Panc1 (cell line): ENCODE measurements around the gene MED7. TPM values are rescaled to one million over a fixed set of nuclear protein-coding genes. Genes with fewer than 3 reads are reported as not detected.

Experiments
- ATAC-seq: fragments of 200-7000 bp; cut with Tn5 transposase; 2 replicates; pipeline ENCODE4 v1.9.1; 2020; ENCODE audit warnings: mild to moderate bottlenecking, moderate library complexity
- BruUV-seq: library from RNA; stranded (reverse); fragments of 400-500 nt; replicated peaks from 2 replicates; lab custom pipeline; 2021; lab: Mats Ljungman, UMichigan
- CTCF ChIA-PET: fragments of 300-600 bp; sonication (Branson Sonifier 250); formaldehyde crosslinking; loops from one replicate; lab custom pipeline; 2022; ENCODE audit warnings: antibody characterized with exemption; lab: Charles Lee
- POLR2A ChIA-PET: fragments of 300-600 bp; sonication (Branson Sonifier 250); formaldehyde crosslinking; loops from one replicate; lab custom pipeline; 2022; ENCODE audit warnings: antibody characterized with exemption; lab: Charles Lee
- DNase-seq: peaks from one replicate; pipeline ENCODE4 v3.0.0-alpha.2; 2010; ENCODE audit warnings: low read depth, low spot score
- H3K27ac ChIP-seq: 2 replicates; pipeline ENCODE4 v1.5.1; 2011; ENCODE audit warnings: mild to moderate bottlenecking, low read length, inconsistent platforms
- H3K27me3 ChIP-seq: fragments of 200-500 bp; sonication (Bioruptor generic); 2 replicates; pipeline ENCODE4 v1.6.0; 2014; ENCODE audit warnings: low read length, inconsistent platforms; ENCODE audit not compliant: control insufficient read depth, insufficient read depth
- H3K36me3 ChIP-seq: fragments of 200-500 bp; sonication (Bioruptor generic); 2 replicates; pipeline ENCODE4 v1.5.1; 2014; ENCODE audit warnings: inconsistent platforms, mild to moderate bottlenecking, low read length, moderate library complexity; ENCODE audit not compliant: control insufficient read depth, insufficient read depth
- H3K4me1 ChIP-seq: 2 replicates; pipeline ENCODE4 v1.5.1; 2011; ENCODE audit warnings: inconsistent platforms, mild to moderate bottlenecking, low read length, moderate library complexity; ENCODE audit not compliant: control insufficient read depth, insufficient read depth
- H3K4me3 ChIP-seq, 2 experiments: 2 replicates each; pipeline ENCODE4 v1.5.1; 2011 to 2012; ENCODE audit warnings: low read depth in 2 of 2, low read length in 2 of 2, mild to moderate bottlenecking in 2 of 2, inconsistent platforms in 1 of 2, moderate library complexity in 1 of 2
- H3K9me3 ChIP-seq: fragments of 200-500 bp; sonication (Bioruptor generic); 2 replicates; pipeline ENCODE4 v1.5.1; 2014; ENCODE audit warnings: low read depth, mild to moderate bottlenecking, inconsistent platforms, low read length, moderate library complexity; ENCODE audit not compliant: control insufficient read depth, insufficient read depth
- POLR2AphosphoS5 ChIP-seq: IDR thresholded peaks from 2 replicates; pipeline ENCODE4 v1.6.1; 2012; ENCODE audit warnings: mild to moderate bottlenecking, low read depth, low read length, moderate library complexity
- SIN3A ChIP-seq: IDR thresholded peaks from 2 replicates; pipeline ENCODE4 v1.6.1; 2012; ENCODE audit warnings: low read depth, mild to moderate bottlenecking, low read length, moderate library complexity, borderline replicate concordance; ENCODE audit not compliant: insufficient read depth
- TCF7L2 ChIP-seq: IDR thresholded peaks from 2 replicates; pipeline ENCODE4 v1.6.1; 2011; ENCODE audit warnings: mild to moderate bottlenecking, low read depth, low read length, inconsistent platforms
- in situ Hi-C: cut with HindIII; loops from 2 replicates; pipeline ENCODE4 v1.10.0; 2016; ENCODE audit warnings: low sequenced_read_pairs, low pct_unique_long_range_greater_than_20kb
- intact Hi-C: fragments of 100-400 bp; cut with micrococcal nuclease; formaldehyde crosslinking; loops from one replicate; pipeline ENCODE4 v1.10.0; 2022; ENCODE audit not compliant: unreplicated experiment
- total RNA-seq: library from RNA; stranded (reverse); gene quantifications from one replicate; pipeline ENCODE4 v1.2.1, GENCODE V29; 2021; ENCODE audit not compliant: unreplicated experiment
- TF ChIP-seq, protein P1 (sequence below), 2 experiments: IDR thresholded peaks; 2 replicates each; pipeline ENCODE4 v1.6.1; 2011 to 2012; ENCODE audit warnings: low read depth in 2 of 2, control low read depth in 1 of 2, low read length in 1 of 2, mild to moderate bottlenecking in 1 of 2, moderate library complexity in 1 of 2; ENCODE audit not compliant: insufficient read depth in 1 of 2
- TF ChIP-seq, protein P2 (sequence below): fragments of 450-650 bp; IDR thresholded peaks from 2 replicates; pipeline ENCODE4 v1.5.1; 2017; ENCODE audit warnings: mild to moderate bottlenecking

Gene MED7
- total RNA-seq, 1 experiment from 2014 or later: 9.9 TPM

DNA sequence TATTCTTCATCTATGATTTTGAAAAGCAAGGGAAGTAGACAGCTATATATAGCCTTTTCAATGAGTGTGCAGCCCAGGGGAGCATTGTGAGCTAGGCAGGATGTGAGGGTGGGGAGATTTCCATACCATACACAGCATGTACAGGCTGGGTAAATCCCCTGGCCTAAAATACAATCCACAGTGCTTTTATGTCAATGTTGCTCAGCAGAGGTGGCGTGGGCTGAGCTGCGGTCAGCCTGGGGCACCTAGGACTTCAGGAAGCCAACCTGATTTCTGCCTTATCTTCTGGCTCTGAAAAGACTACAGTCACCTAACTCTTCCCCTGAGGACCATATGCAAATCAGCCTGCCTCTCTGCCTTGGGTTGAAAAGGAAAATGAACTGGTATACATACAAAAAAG, 29.7 kb upstream of the MED7 start:
- H3K9me3 ChIP-seq: no peaks in the 10 kb centered on the region
- in situ Hi-C loops: no loop called here
- POLR2A ChIA-PET: no interaction called here
- no peak overlapping the region for H3K4me3 ChIP-seq
- ATAC-seq (no peak), DNase-seq (no peak)
- H3K27me3 ChIP-seq: no peaks in the 10 kb centered on the region; the same call in 1 of the 2 replicates
- CTCF ChIA-PET: no interaction called here
- TF ChIP-seq, protein P1, sequence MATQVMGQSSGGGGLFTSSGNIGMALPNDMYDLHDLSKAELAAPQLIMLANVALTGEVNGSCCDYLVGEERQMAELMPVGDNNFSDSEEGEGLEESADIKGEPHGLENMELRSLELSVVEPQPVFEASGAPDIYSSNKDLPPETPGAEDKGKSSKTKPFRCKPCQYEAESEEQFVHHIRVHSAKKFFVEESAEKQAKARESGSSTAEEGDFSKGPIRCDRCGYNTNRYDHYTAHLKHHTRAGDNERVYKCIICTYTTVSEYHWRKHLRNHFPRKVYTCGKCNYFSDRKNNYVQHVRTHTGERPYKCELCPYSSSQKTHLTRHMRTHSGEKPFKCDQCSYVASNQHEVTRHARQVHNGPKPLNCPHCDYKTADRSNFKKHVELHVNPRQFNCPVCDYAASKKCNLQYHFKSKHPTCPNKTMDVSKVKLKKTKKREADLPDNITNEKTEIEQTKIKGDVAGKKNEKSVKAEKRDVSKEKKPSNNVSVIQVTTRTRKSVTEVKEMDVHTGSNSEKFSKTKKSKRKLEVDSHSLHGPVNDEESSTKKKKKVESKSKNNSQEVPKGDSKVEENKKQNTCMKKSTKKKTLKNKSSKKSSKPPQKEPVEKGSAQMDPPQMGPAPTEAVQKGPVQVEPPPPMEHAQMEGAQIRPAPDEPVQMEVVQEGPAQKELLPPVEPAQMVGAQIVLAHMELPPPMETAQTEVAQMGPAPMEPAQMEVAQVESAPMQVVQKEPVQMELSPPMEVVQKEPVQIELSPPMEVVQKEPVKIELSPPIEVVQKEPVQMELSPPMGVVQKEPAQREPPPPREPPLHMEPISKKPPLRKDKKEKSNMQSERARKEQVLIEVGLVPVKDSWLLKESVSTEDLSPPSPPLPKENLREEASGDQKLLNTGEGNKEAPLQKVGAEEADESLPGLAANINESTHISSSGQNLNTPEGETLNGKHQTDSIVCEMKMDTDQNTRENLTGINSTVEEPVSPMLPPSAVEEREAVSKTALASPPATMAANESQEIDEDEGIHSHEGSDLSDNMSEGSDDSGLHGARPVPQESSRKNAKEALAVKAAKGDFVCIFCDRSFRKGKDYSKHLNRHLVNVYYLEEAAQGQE (IDR thresholded peaks at IDR 0.05; ENCODE audit: insufficient read depth in 1 of 2, low read depth in 2 of 2, low read length in 1 of 2): no peak
- no peak for TF ChIP-seq TCF7L2
- no TSS peak for BruUV-seq
- intact Hi-C loops: no loop called here
- no peaks in the 10 kb centered on the region for H3K36me3 ChIP-seq
- H3K27ac ChIP-seq: no peak overlapping the region
- no peaks in the 10 kb centered on the region for H3K4me1 ChIP-seq

DNA sequence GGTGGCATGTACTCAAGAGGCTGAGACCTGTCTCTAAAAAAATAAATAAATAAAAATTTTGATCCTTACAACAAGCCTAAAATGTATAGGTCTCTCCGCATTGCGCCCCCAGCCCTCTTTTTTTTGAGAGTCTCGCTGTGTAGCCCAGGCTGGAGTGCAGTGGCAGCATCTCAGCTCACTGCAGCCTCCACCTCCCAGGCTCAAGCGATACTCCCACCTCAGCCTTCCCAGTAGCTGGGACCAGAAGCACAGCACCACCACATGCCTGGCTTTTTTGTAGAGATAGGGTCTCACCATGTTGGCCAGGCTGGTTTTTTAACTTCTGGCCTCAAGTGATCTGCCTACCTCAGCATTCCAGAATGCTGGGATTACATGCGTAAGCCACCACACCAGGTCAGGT, 25.6 kb upstream of the MED7 start:
- in situ Hi-C loops (no loop called here), intact Hi-C loops (no loop called here)
- Histone ChIP-seq H3K4me1 (no peaks in the 10 kb centered on the region), H3K9me3 (no peaks in the 10 kb centered on the region), H3K36me3 (no peaks in the 10 kb centered on the region), H3K27me3 (no peaks in the 10 kb centered on the region), H3K4me3 (no peak overlapping the region), H3K27ac (no peak overlapping the region)
- no TSS peak for BruUV-seq
- ATAC-seq (no peak), DNase-seq (no peak)
- TF ChIP-seq TCF7L2: no peak
- CTCF ChIA-PET: no interaction called here
- POLR2A ChIA-PET: no interaction called here

DNA sequence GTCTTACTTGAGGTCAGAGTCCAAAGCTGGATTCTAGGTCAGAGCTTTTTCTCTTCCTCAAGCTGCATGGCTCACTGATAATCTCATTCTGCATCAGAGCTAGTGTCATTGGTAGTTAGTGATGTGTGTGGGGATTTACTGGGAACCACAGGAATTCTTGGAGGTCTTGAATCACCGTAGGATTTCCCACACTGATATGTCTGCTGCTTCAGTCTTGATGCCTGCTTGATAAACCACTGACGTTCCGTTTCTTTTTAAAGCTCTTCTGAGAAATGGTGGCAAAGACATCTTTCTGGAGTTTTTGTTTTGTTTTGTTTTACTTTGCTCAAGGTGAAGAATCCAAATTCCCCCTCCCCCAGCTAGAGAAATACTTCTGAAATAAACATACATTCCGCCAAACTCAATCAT, 24.6 kb upstream of the MED7 start:
- DNase-seq: no peak
- ChIA-PET CTCF (no interaction called here), POLR2A (no interaction called here)
- no peak overlapping the region for H3K27ac ChIP-seq
- in situ Hi-C loops: no loop called here
- no peaks in the 10 kb centered on the region for H3K4me1 ChIP-seq
- no peak overlapping the region for H3K4me3 ChIP-seq
- H3K27me3 ChIP-seq: no peaks in the 10 kb centered on the region
- no peak for ATAC-seq
- intact Hi-C loops: no loop called here
- TF ChIP-seq, protein P2, sequence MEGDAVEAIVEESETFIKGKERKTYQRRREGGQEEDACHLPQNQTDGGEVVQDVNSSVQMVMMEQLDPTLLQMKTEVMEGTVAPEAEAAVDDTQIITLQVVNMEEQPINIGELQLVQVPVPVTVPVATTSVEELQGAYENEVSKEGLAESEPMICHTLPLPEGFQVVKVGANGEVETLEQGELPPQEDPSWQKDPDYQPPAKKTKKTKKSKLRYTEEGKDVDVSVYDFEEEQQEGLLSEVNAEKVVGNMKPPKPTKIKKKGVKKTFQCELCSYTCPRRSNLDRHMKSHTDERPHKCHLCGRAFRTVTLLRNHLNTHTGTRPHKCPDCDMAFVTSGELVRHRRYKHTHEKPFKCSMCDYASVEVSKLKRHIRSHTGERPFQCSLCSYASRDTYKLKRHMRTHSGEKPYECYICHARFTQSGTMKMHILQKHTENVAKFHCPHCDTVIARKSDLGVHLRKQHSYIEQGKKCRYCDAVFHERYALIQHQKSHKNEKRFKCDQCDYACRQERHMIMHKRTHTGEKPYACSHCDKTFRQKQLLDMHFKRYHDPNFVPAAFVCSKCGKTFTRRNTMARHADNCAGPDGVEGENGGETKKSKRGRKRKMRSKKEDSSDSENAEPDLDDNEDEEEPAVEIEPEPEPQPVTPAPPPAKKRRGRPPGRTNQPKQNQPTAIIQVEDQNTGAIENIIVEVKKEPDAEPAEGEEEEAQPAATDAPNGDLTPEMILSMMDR: no peak
- TF ChIP-seq, protein P1 (IDR thresholded peaks at IDR 0.05; ENCODE audit: insufficient read depth in 1 of 2, low read depth in 2 of 2, low read length in 1 of 2): no peak
- TF ChIP-seq TCF7L2 (no peak), SIN3A (no peak), POLR2AphosphoS5 (no peak)
- H3K36me3 ChIP-seq: no peaks in the 10 kb centered on the region
- no peaks in the 10 kb centered on the region for H3K9me3 ChIP-seq
- BruUV-seq: no TSS peak
